GM12892 (cell line): Measurements from ENCODE around the gene CD58.
"Not testable (repeated sequence)": the region's sequence is repeated elsewhere in the genome, so short reads cannot be mapped to it uniquely, and the experiment has no call there.

Experiments
- POLR2A ChIP-seq: IDR thresholded peaks from 2 replicates; pipeline ENCODE4 v1.6.1; 2011; ENCODE audit warnings: low read depth, low read length, control low read depth
- POLR2AphosphoS5 ChIP-seq: IDR thresholded peaks from 2 replicates; pipeline ENCODE4 v1.6.1; 2011; ENCODE audit warnings: low read depth, low read length, control low read depth
- TAF1 ChIP-seq: IDR thresholded peaks from 2 replicates; pipeline ENCODE4 v1.6.1; 2011; ENCODE audit warnings: low read depth, mild to moderate bottlenecking, control low read depth, low read length, borderline replicate concordance

- TF ChIP-seq POLR2A, POLR2AphosphoS5, TAF1: not testable (repeated sequence)
These were observed 33.6 kb upstream of the CD58 start for GRCh38 chr1:116604408-116604807.
